AG04449 (cell line): ENCODE measurements around the gene BTNL8.

Experiments
- CTCF ChIA-PET: fragments of 350-600 bp; formaldehyde crosslinking; extraction: SDS; loops from one replicate; lab custom pipeline; 2021; ENCODE audit warnings: antibody characterized with exemption; lab: Yijun Ruan, JAX
- POLR2A ChIA-PET: fragments of 400-600, 350-600 bp; formaldehyde crosslinking; extraction: SDS; loops from one replicate; lab custom pipeline; 2020; ENCODE audit warnings: antibody characterized with exemption, inconsistent platforms; lab: Yijun Ruan, JAX
- DNase-seq: peaks from one replicate; pipeline ENCODE4 v3.0.0-alpha.2; 2010; ENCODE audit warnings: low read depth, low spot score
- H3K4me3 ChIP-seq: 2 replicates; pipeline ENCODE4 v1.5.1; 2011; ENCODE audit warnings: low read depth, mild to moderate bottlenecking, control low read depth, low read length
- CTCF ChIP-seq: IDR thresholded peaks from one replicate; pipeline ENCODE4 v1.5.1; 2011; ENCODE audit warnings: mild to moderate bottlenecking, moderate library complexity, low read length, control low read depth, inconsistent platforms; ENCODE audit not compliant: insufficient read depth; ENCODE audit errors: missing control alignments

The BTNL8 gene

GRCh38 chr5:180901319-180902009 is 2.5 kb downstream of the BTNL8 start:
- DNase-seq: no peak
- no peak overlapping the region for H3K4me3 ChIP-seq
- TF ChIP-seq CTCF: no peak
- ChIA-PET CTCF (no interaction called here), POLR2A (no interaction called here)

GRCh38 chr5:180908400-180908799 is 9.4 kb downstream of the BTNL8 start:
- TF ChIP-seq CTCF: no peak
- CTCF ChIA-PET: no interaction called here
- POLR2A ChIA-PET: no interaction called here
- no peak overlapping the region for H3K4me3 ChIP-seq
- no peak for DNase-seq

- CTCF ChIA-PET: no interaction called here
- no peak overlapping the region for H3K4me3 ChIP-seq
- TF ChIP-seq CTCF: no peak
- POLR2A ChIA-PET: no interaction called here
- no peak for DNase-seq
Observed at GRCh38 chr5:180908998-180909731, 10.2 kb downstream of the BTNL8 start.

- DNase-seq: no peak
- H3K4me3 ChIP-seq: no peak overlapping the region
- ChIA-PET CTCF (no interaction called here), POLR2A (no interaction called here)
- no peak for TF ChIP-seq CTCF
Observed at GRCh38 chr5:180909782-180910181, 10.8 kb downstream of the BTNL8 start.

- ChIA-PET POLR2A (no interaction called here), CTCF (no interaction called here)
- no peak for DNase-seq
- H3K4me3 ChIP-seq: no peak overlapping the region
- TF ChIP-seq CTCF: no peak
Observed at GRCh38 chr5:180910182-180910581, 11.2 kb downstream of the BTNL8 start.

- no peak for DNase-seq
- CTCF ChIA-PET: no interaction called here
- POLR2A ChIA-PET: no interaction called here
- no peak for TF ChIP-seq CTCF
- H3K4me3 ChIP-seq: no peak overlapping the region
Observed at GRCh38 chr5:180910735-180911134, 11.8 kb downstream of the BTNL8 start.
